Brain microvascular endothelial cell (primary cell): ENCODE results near the gene PDE6D.

Source experiments
- DNase-seq: peaks from one replicate; pipeline ENCODE4 v3.0.0-alpha.2; 2020
- H3K27ac ChIP-seq: fragments of 250-450 bp; sonication (Bioruptor Pico); 2 replicates; pipeline ENCODE4 v1.5.1; 2020; ENCODE audit warnings: mild to moderate bottlenecking, moderate library complexity
- H3K27me3 ChIP-seq: fragments of 250-450 bp; sonication (Bioruptor Pico); replicated peaks from 2 replicates; pipeline ENCODE4 v1.5.1; 2020; ENCODE audit warnings: mild to moderate bottlenecking
- H3K36me3 ChIP-seq: fragments of 250-450 bp; sonication (Bioruptor Pico); replicated peaks from 2 replicates; pipeline ENCODE4 v1.5.1; 2020; ENCODE audit warnings: mild to moderate bottlenecking
- H3K4me3 ChIP-seq: 2 replicates; pipeline ENCODE4 v1.5.1; 2011; ENCODE audit warnings: low read depth, mild to moderate bottlenecking, control low read depth, low read length, moderate library complexity
- CTCF ChIP-seq: IDR thresholded peaks from 2 replicates; pipeline ENCODE4 v1.5.1; 2011; ENCODE audit warnings: low read depth, mild to moderate bottlenecking, moderate library complexity, low read length, control low read depth, inconsistent platforms; ENCODE audit errors: missing control alignments
- in situ Hi-C: cut with HindIII; loops from 2 replicates; pipeline ENCODE4 v1.10.0; 2017; ENCODE audit warnings: low sequenced_read_pairs, low pct_ligation_motif_present

The PDE6D gene

DNA sequence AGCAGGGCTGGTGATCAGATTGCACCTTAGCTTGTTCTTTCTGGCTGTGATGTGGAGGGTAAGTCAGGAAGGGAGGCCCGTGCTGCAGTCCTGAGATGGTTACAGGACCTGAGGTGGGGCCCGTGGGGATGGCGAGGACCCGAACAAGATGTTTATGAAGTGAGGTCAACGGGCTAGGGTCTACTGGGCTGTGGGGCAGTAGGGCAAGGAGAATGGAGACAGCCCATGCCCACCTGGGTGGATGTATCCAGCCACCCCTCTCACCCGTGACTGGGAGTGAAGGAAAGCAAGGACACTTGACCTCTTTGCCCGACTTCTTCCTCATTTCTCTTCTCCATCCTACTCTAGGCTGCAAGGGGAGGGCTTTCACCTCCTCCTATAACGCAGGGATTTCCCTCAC is 54.8 kb downstream of the PDE6D start:
- TF ChIP-seq CTCF = no peak
- DNase-seq = no peak
- no peak overlapping the region for H3K4me3 ChIP-seq
- no peaks in the 10 kb centered on the region for H3K36me3 ChIP-seq
- in situ Hi-C loops = no loop called here
- H3K27ac ChIP-seq = no peak overlapping the region
- H3K27me3 ChIP-seq = no peaks in the 10 kb centered on the region

DNA sequence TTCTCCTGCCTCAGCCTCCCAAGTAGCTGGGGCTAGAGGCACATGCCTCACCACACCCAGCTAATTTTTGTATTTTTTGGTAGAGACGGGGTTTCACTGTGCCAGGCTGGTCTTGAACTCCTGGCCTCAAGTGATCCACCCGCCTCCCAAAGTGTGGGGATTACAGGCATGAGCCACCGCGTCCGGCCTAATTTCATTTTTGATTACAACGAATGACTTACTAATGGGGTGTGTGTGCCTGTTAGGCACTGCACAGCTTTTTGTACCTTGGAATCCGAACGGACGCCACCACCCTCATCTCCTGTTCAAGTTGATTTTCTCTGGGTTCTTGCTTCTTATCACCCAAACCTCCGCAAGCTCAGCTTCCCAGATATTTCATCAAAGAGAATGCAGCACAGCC is 55.6 kb downstream of the PDE6D start:
- in situ Hi-C loops = no loop called here
- Histone ChIP-seq H3K27ac (no peak overlapping the region), H3K4me3 (no peak overlapping the region), H3K27me3 (no peaks in the 10 kb centered on the region), H3K36me3 (no peaks in the 10 kb centered on the region)
- no peak for TF ChIP-seq CTCF
- no peak for DNase-seq

GRCh38 chr2:231722721-231723307 is 58.3 kb downstream of the PDE6D start:
- Histone ChIP-seq H3K4me3 (no peak overlapping the region), H3K27me3 (no peaks in the 10 kb centered on the region), H3K36me3 (no peaks in the 10 kb centered on the region), H3K27ac (no peak overlapping the region)
- DNase-seq = no peak
- in situ Hi-C loops = no loop called here
- no peak for TF ChIP-seq CTCF

- Histone ChIP-seq H3K36me3 (no peaks in the 10 kb centered on the region), H3K4me3 (no peak overlapping the region), H3K27ac (no peak overlapping the region), H3K27me3 (no peaks in the 10 kb centered on the region)
- no peak for TF ChIP-seq CTCF
- no peak for DNase-seq
- in situ Hi-C loops = no loop called here
Observed at GRCh38 chr2:231720987-231721966, 59.8 kb downstream of the PDE6D start.

DNA sequence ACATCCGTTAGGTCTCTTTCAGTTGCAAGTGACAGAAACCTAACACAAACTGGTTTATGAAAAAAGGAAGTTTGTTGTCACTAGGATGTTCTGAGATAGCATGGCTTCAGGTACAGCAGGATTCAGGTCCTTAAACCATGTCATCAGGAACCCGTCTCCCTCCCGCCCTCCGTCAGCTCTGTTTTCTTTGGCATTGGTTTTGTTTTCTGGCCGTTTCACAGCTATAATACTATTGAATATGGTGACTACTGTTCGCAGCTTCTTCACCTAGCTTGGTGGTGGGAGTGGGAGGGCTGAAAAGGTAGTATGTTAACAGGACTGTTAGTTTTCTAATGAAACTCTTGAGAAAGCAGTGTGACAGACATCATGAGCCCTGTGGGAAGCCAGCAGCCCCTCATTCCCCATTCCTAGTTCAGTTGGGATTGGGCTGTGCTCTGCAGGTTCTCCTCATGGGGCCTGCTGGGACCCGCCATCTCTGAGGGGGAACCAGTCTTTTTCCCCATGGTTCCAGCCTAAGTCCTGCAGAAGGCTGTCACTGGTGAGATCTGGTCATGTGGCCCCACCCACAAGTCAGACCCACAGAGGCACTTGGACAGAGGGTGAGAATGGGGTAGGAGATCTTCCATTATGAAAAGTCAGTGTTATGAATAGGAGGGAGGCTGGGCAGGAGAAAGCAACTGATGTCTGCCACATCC is 60.6 kb downstream of the PDE6D start:
- in situ Hi-C loops = no loop called here
- Histone ChIP-seq H3K27me3 (no peaks in the 10 kb centered on the region), H3K4me3 (no peak overlapping the region), H3K36me3 (no peaks in the 10 kb centered on the region), H3K27ac (no peak overlapping the region)
- TF ChIP-seq CTCF = no peak
- DNase-seq = no peak
